Mammary epithelial cell (primary cell): Measurements from ENCODE around the gene RSPO1.

Experiments
- EZH2 ChIP-seq: IDR thresholded peaks from 2 replicates; pipeline ENCODE4 v1.6.1; 2012; ENCODE audit warnings: low read length, inconsistent platforms, borderline replicate concordance
- TF ChIP-seq, protein P1 (sequence below), 2 donors: IDR thresholded peaks in 1 of 2; conservative IDR thresholded peaks in 1 of 2; 2 replicates each; pipeline ENCODE4 v1.5.1; 2011 to 2012; ENCODE audit warnings: inconsistent platforms in 2 of 2, low read length in 2 of 2, mild to moderate bottlenecking in 2 of 2, control low read depth in 1 of 2, low read depth in 1 of 2; ENCODE audit not compliant: insufficient read depth in 1 of 2; ENCODE audit errors: extremely low read depth in 1 of 2

DNA sequence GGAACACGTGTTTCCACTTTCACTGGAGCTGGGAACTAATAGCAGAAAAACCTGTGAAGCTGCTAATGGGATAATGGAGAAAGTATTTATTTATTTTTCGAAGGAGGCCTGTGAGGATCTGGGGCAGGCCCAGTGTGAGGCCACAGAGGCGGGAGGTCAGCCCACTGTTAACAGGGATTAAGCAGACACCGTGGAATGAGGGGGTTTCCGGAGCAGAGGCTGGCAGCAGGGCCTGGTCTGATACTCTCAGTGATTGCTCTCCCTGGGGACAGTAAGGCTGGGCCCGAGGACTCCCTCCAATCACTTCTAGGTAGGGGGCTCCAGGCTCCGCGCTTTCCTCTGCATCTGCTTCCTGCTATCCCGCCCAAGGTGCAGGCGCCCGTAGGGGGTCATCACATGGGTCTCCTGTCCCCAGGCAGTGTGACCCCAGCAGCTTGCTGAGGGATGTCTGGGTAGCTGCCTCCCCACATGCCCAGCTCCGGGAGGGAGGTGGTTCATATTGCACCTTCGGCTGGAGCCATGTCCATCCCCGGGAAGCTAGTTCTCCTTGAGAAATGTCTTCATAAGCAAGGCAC lies 28.8 kb upstream of the RSPO1 start:
- TF ChIP-seq, protein P1, sequence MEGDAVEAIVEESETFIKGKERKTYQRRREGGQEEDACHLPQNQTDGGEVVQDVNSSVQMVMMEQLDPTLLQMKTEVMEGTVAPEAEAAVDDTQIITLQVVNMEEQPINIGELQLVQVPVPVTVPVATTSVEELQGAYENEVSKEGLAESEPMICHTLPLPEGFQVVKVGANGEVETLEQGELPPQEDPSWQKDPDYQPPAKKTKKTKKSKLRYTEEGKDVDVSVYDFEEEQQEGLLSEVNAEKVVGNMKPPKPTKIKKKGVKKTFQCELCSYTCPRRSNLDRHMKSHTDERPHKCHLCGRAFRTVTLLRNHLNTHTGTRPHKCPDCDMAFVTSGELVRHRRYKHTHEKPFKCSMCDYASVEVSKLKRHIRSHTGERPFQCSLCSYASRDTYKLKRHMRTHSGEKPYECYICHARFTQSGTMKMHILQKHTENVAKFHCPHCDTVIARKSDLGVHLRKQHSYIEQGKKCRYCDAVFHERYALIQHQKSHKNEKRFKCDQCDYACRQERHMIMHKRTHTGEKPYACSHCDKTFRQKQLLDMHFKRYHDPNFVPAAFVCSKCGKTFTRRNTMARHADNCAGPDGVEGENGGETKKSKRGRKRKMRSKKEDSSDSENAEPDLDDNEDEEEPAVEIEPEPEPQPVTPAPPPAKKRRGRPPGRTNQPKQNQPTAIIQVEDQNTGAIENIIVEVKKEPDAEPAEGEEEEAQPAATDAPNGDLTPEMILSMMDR (conservative IDR thresholded peaks at IDR 0.05 in 1 of 2, IDR thresholded peaks at IDR 0.05 in 1 of 2; ENCODE audit: extremely low read depth in 1 of 2, insufficient read depth in 1 of 2, low read depth in 1 of 2, low read length in 2 of 2) = no peak
- no peak for TF ChIP-seq EZH2
